HG03139 (cell line): ENCODE measurements around the gene HSPG2.

Experiments used
- ATAC-seq: cut with Tn5 transposase; IDR thresholded peaks from one replicate; pipeline ENCODE4 v1.9.1; 2021; ENCODE audit not compliant: unreplicated experiment

Gene HSPG2

GRCh38 chr1:21901473-21901847 is 35.6 kb downstream of the HSPG2 start:
- no peak for ATAC-seq

- no peak for ATAC-seq
These were observed 36.2 kb downstream of the HSPG2 start for GRCh38 chr1:21900766-21901472.

- ATAC-seq: no peak
These were observed 37.1 kb downstream of the HSPG2 start for GRCh38 chr1:21899987-21900386.

GRCh38 chr1:21899267-21899810 is 37.8 kb downstream of the HSPG2 start:
- ATAC-seq: no peak

GRCh38 chr1:21898326-21899200 is 38.5 kb downstream of the HSPG2 start:
- no peak for ATAC-seq

DNA sequence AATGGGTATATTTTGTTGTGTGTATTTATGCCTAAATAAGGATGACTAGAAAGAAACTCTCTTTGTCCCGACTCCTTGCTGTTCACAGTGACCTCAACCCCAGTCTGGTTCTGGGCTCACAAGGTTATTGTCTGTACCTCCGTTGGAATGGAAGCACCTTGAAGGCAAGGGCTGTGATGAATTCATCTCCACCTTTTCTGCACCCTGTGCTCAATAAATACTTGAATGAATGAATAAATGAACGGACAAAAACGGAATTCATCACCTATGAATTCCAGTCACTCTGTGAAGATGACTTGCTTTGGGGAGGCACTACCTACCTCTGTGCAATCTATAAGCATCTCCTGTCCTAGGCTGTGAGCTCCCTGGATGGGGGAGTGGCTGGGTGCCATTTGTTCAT is 39.3 kb downstream of the HSPG2 start:
- ATAC-seq: no peak

DNA sequence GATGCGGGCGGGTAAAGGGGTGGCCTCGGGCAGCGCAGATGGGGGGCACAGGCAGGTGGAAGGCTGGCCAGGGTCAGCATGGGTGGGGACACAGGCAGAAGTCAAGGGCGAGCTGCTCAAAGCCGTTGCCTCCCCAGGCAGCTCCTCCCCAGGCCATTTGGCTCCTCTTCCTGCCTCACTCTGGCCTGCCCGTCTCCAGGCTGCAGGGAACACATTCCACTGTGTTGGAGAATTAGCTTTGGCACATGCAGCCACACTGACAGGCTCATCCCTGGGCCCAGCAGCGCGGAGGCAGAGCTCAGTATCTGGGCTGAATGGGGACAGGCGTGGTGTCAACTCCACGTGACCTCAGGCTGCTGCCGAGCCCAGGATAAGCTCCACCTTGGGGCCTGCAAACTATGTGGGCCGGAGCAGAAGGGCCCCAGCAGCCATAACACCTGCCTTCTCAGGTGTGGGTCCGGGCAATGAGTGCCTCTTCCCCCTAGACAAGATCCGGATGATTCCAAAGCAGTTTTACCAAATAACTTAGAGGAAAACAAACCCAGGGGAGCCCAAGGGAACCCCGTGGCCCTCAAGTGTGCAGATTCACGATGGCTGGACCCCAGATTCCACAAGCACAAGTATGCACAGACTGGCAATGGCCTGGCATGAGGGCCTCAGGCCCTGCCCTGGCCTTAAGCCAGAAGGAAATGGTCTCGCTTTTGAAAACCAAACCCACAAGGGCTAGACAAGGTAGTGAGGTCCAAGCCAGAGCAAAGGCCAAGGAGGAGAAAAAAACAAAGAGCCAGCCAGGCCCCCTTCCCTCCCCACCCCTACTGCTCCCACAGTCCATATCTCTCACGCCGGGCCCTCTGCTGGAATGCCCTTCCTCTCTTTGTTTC is 40.2 kb downstream of the HSPG2 start:
- ATAC-seq: no peak

DNA sequence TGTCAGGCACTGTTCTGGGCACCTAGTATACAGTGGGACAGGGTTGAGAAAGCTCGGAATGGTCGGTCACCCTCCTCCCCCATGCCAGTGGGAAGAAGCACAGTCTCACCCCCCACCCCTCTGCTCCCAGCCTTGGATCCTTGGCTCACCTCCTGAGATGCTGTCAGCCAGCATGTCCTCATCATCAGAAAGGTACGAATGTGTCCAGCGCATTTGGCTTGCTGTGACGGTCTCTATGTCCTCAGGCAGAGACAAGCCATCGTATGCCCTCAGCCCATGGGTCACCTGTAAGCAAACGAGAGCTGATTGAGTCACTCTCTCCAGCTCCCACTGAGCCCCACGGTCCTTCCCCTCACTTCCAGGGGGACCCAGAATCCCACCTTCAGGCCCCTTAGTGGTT is 41.1 kb downstream of the HSPG2 start:
- ATAC-seq: no peak

- no peak for ATAC-seq
These were observed 42.9 kb downstream of the HSPG2 start for GRCh38 chr1:21894034-21894881.

- no peak for ATAC-seq
These were observed 43.9 kb downstream of the HSPG2 start for GRCh38 chr1:21893046-21893805.

DNA sequence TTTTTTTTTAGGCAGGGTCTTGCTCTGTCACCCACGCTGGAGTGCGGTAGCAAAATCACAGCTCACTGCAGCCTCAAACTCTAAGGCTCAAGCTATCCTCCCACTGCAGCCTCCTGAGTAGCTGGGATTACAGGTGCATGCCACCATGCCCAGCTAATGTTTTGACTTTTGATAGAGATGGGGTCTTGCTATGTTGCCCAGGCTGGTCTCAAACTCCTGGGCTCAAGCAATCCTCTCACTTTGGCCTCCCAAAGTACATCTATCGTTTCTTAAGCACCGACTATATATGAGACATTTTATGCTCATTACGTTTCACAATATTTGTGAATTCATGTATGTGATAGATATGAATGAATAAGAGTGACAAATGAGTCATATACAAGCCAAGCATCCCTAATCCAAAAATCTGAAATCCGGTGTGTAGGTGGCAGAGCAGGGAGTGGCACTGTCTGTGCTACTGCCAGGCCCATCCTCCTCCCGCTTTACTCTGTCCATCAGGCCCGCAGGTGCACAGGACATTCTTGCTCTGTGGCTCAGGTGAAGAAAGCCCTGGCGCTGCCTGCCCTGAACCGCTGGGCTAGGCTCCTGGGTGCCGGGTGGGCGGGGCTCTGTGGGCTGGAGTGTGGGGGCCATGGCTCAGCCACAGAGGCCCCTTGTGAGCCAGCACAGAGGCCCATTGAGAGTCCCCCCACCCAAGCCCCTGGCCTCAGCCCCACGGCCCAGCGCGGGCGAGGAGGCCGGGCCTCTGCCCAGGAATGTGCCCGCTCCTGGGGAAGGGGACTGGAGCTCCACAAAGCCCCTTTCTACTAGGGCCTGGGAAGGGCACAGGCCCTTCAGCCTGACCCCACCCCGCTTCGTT is 45.3 kb downstream of the HSPG2 start:
- no peak for ATAC-seq

DNA sequence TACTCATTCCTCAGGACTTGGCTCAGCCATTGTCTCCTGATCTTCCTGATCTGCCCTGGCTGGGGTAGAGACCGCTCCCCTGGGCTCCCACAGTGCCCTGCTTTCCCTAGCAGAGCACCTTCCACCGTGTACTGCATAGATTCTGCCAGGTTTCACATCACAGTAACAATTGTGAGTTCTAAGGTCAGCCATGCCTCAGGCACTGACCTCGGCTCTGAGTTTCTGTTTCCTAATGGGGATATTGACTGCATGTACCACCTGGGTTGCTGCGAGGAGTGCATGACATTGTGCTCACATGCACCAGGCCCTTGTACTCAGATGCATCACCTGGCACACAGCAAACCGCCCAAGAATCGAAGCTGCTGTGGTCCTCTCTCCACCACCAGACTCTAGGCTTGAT is 46.0 kb downstream of the HSPG2 start:
- ATAC-seq: no peak

DNA sequence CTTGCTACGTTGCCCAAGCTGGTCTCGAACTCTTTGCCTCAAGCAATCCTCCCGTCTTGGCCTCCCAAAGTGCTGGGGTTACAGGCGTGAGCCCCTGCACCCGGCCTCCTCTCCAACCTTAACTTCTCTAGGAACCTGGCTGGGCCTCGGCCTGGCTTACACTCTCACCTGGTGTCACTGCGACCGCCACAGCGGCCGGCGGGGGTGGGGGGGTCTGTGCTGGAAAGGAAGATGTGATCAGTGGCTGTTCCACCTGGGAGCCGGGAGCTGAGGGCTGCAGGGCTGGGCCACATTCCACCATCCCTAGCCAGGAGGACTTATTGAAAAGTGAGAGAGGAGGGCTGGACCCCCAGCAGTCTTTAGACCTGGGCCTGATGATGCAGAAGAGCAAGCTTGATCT is 48.6 kb downstream of the HSPG2 start:
- no peak for ATAC-seq

DNA sequence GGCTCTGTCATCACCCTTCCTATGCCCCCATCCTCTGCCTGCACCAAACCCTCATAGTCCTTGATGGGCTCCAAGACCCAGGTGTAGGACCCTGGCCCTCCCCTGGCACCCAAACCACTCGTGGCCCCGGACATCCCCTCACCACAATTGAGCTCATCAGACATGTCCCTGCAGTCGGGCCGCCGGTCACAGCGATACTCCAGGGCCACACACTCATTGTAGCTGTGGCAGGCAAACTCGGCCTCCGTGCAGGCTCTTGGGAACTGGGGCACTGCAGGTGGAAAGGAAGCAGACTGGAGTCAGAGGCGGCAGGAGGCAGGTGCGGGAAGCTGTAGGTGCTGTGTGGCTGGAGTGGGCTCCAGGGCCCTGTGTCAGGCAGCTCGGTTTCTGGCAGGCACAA is 49.3 kb downstream of the HSPG2 start:
- no peak for ATAC-seq

DNA sequence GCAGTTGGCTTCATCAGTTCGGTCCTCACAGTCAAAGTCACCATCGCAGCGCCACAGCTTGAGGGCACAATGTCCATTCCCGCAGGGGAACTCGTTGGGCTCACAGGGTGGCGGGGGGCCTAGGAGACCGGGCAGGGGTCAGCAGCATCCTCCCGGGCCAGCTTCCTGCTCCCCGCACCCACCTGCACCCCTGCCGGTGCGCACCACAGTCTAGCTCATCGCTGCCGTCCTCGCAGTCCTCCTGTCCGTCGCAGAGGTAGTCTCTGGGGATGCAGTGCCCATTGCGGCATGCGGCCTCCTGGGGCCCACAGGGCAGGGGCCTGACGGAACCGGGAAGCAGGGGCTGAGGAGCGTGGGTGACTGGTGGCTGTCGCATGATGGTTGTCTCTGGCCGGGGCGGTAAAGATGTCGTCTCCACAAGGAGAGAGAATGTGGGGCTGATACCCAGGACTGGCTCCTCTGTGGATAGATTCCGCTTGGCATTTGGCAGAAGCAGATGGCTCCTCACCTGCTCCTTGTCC is 49.8 kb downstream of the HSPG2 start:
- no peak for ATAC-seq

GRCh38 chr1:21886486-21887215 is 50.5 kb downstream of the HSPG2 start:
- ATAC-seq: no peak

GRCh38 chr1:21885236-21886037 is 51.7 kb downstream of the HSPG2 start:
- ATAC-seq: no peak
